ENCODE measurements around the gene EPAS1.

DNA sequence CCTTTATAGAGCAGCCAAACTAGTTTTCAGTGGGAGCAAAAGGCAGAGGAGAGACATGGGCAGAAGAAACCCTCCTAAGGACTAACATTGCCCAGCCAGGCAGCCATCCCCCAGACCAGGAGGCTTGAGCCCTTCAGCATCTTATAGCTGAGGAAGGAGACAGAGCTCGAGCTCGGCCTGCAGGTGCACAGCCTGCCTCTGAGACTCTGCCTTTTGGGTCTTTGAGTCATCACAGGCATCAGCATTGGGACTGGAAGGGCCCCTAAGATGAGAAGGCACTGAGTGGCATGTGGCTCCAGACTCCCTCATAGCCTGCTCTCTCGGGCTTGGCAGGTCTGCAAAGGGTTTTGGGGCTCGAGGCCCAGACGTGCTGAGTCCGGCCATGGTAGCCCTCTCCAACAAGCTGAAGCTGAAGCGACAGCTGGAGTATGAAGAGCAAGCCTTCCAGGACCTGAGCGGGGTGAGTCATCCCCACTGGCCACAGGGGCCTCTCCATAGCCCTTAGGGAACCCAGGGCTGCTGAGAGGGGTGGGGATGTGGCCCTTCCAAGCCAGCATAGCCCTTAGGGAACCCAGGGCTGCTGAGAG is 84.1 kb downstream of the EPAS1 start:
- TF ChIP-seq ZNF274 (IDR thresholded peaks at IDR 0.05; ENCODE audit: low read depth, low read length): no peak
- TF ChIP-seq YY1 (IDR thresholded peaks at IDR 0.05; ENCODE audit: insufficient read depth, insufficient read length): no peak
